H9 (cell line): Measurements from ENCODE around the gene LMOD3. TPM values are rescaled to one million over a fixed set of nuclear protein-coding genes. Genes with fewer than 3 reads are reported as not detected.

Source experiments
- DNase-seq: peaks from one replicate; pipeline ENCODE4 v3.0.0-alpha.2; 2017
- H2AFZ ChIP-seq: one replicate; pipeline ENCODE4 v1.6.1; 2013; ENCODE audit warnings: mild to moderate bottlenecking, low read length, control low read depth, moderate library complexity
- H2AK5ac ChIP-seq: 2 replicates; pipeline ENCODE4 v1.6.1; 2013; ENCODE audit warnings: low read length, control low read depth, mixed read lengths; ENCODE audit not compliant: insufficient read length
- H2BK120ac ChIP-seq: one replicate; pipeline ENCODE4 v1.6.1; 2013; ENCODE audit warnings: low read depth, mild to moderate bottlenecking, low read length, control low read depth, inconsistent platforms; ENCODE audit not compliant: poor library complexity, severe bottlenecking
- H2BK12ac ChIP-seq: 2 replicates; pipeline ENCODE4 v1.6.1; 2013; ENCODE audit warnings: low read length, control low read depth, mixed read lengths, low read depth; ENCODE audit not compliant: insufficient read length
- H2BK15ac ChIP-seq: 2 replicates; pipeline ENCODE4 v1.6.1; 2013; ENCODE audit warnings: low read depth, low read length, control low read depth
- H2BK20ac ChIP-seq: one replicate; pipeline ENCODE4 v1.6.1; 2013; ENCODE audit warnings: low read depth, mild to moderate bottlenecking, low read length, control low read depth, inconsistent platforms; ENCODE audit not compliant: poor library complexity, severe bottlenecking
- H2BK5ac ChIP-seq: 2 replicates; pipeline ENCODE4 v1.6.1; 2013; ENCODE audit warnings: low read length, control low read depth, mixed read lengths; ENCODE audit not compliant: insufficient read length
- H3K14ac ChIP-seq: 2 replicates; pipeline ENCODE4 v1.6.1; 2013; ENCODE audit warnings: low read length, control low read depth; ENCODE audit not compliant: insufficient read depth
- H3K18ac ChIP-seq: 2 replicates; pipeline ENCODE4 v1.6.1; 2013; ENCODE audit warnings: low read depth, mild to moderate bottlenecking, mixed read lengths, low read length, control low read depth; ENCODE audit not compliant: insufficient read length
- H3K23ac ChIP-seq: 2 replicates; pipeline ENCODE4 v1.6.1; 2013; ENCODE audit warnings: low read length, control low read depth, mixed read lengths, low read depth; ENCODE audit not compliant: insufficient read length
- H3K23me2 ChIP-seq: 2 replicates; pipeline ENCODE4 v1.6.1; 2013; ENCODE audit warnings: low read depth, mild to moderate bottlenecking, mixed read lengths, low read length, control low read depth; ENCODE audit not compliant: insufficient read length, poor library complexity, severe bottlenecking
- H3K27ac ChIP-seq: 2 replicates; pipeline ENCODE4 v1.5.1; 2013; ENCODE audit warnings: low read length, control low read depth, mixed read lengths, low read depth; ENCODE audit not compliant: insufficient read length
- H3K27me3 ChIP-seq: 2 replicates; pipeline ENCODE4 v1.6.1; 2013; ENCODE audit warnings: low read length, control low read depth, inconsistent platforms; ENCODE audit not compliant: insufficient read depth
- H3K4ac ChIP-seq: 2 replicates; pipeline ENCODE4 v1.6.1; 2013; ENCODE audit warnings: low read depth, mild to moderate bottlenecking, control low read depth, inconsistent platforms, low read length, moderate library complexity
- H3K4me1 ChIP-seq: 2 replicates; pipeline ENCODE4 v1.6.1; 2013; ENCODE audit warnings: low read length, control low read depth, inconsistent platforms; ENCODE audit not compliant: insufficient read depth
- H3K4me2 ChIP-seq: 2 replicates; pipeline ENCODE4 v1.6.1; 2013; ENCODE audit warnings: low read length, control low read depth, mixed read lengths; ENCODE audit not compliant: insufficient read length, insufficient read depth
- H3K56ac ChIP-seq: 2 replicates; pipeline ENCODE4 v1.6.1; 2013; ENCODE audit warnings: low read depth, mild to moderate bottlenecking, mixed read lengths, low read length, control low read depth; ENCODE audit not compliant: insufficient read length
- H3K79me1 ChIP-seq: 2 replicates; pipeline ENCODE4 v1.6.1; 2013; ENCODE audit warnings: low read depth, mild to moderate bottlenecking, moderate library complexity, low read length, control low read depth, inconsistent platforms; ENCODE audit not compliant: insufficient read depth, poor library complexity, severe bottlenecking
- H3K79me2 ChIP-seq: 2 replicates; pipeline ENCODE4 v1.6.1; 2013; ENCODE audit warnings: low read length, control low read depth, inconsistent platforms; ENCODE audit not compliant: insufficient read depth
- H3K9ac ChIP-seq: 2 replicates; pipeline ENCODE4 v1.6.1; 2013; ENCODE audit warnings: low read length, control low read depth, mixed read lengths; ENCODE audit not compliant: insufficient read length; ENCODE audit errors: extremely low read depth
- H3K9me3 ChIP-seq: one replicate; pipeline ENCODE4 v1.6.1; 2013; ENCODE audit warnings: low read depth, low read length, inconsistent platforms; ENCODE audit not compliant: control insufficient read depth
- H3T11ph ChIP-seq: one replicate; pipeline ENCODE4 v1.6.1; 2013; ENCODE audit warnings: mild to moderate bottlenecking, low read length, control low read depth, inconsistent platforms
- H4K20me1 ChIP-seq: one replicate; pipeline ENCODE4 v1.6.1; 2013; ENCODE audit not compliant: control insufficient read depth, insufficient read length, insufficient read depth
- H4K5ac ChIP-seq: 2 replicates; pipeline ENCODE4 v1.6.1; 2013; ENCODE audit warnings: low read depth, mild to moderate bottlenecking, mixed read lengths, low read length, control low read depth; ENCODE audit not compliant: insufficient read length
- H4K8ac ChIP-seq: replicated peaks from 2 replicates; pipeline ENCODE4 v1.6.1; 2013; ENCODE audit warnings: low read length, control low read depth, mixed read lengths, low read depth; ENCODE audit not compliant: insufficient read length
- H4K91ac ChIP-seq: 2 replicates; pipeline ENCODE4 v1.6.1; 2013; ENCODE audit warnings: low read depth, mild to moderate bottlenecking, moderate library complexity, mixed read lengths, low read length, control low read depth; ENCODE audit not compliant: insufficient read length
- H3K27ac Mint-ChIP-seq, 3 experiments: 2 replicates in 2 of 3; 3 replicates in 1 of 3; pipeline ENCODE4 v1.8.0; 2020 to 2021; ENCODE audit warnings: mixed read lengths in 3 of 3, mild to moderate bottlenecking in 1 of 3, moderate library complexity in 1 of 3
- H3K27me3 Mint-ChIP-seq: 2 replicates; pipeline ENCODE4 v1.8.0; 2021; ENCODE audit warnings: low read depth, mild to moderate bottlenecking, moderate library complexity, mixed read lengths
- H3K36me3 Mint-ChIP-seq, 3 experiments: 2 replicates in 2 of 3; 3 replicates in 1 of 3; pipeline ENCODE4 v1.8.0; 2020 to 2021; ENCODE audit warnings: low read depth in 3 of 3, mixed read lengths in 3 of 3; ENCODE audit not compliant: insufficient read depth in 1 of 3
- H3K4me1 Mint-ChIP-seq, 2 experiments: 2 replicates each; pipeline ENCODE4 v1.8.0; 2020; ENCODE audit warnings: mixed read lengths in 2 of 2
- H3K4me3 Mint-ChIP-seq, 2 experiments: 2 replicates in 1 of 2; 3 replicates in 1 of 2; pipeline ENCODE4 v1.8.0; 2020 to 2021; ENCODE audit warnings: mild to moderate bottlenecking in 2 of 2, mixed read lengths in 2 of 2, moderate library complexity in 1 of 2
- H3K9me3 Mint-ChIP-seq, 2 experiments: 2 replicates in 1 of 2; 3 replicates in 1 of 2; pipeline ENCODE4 v1.8.0; 2020; ENCODE audit warnings: mild to moderate bottlenecking in 2 of 2, mixed read lengths in 2 of 2, moderate library complexity in 1 of 2
- CTCF ChIP-seq: fragments of 200-600 bp; sonication (generic); conservative IDR thresholded peaks from 3 replicates; pipeline ENCODE4 v1.8.0; 2021; ENCODE audit warnings: antibody characterized with exemption, mild to moderate bottlenecking
- WGBS: extraction: QIAGEN DNeasy Blood & Tissue Kit; methylation state at CpG from one replicate; pipeline ENCODE4 v1.1.7; 2013; ENCODE audit warnings: missing lambda C conversion rate, low lambda C conversion rate, mixed read lengths; ENCODE audit not compliant: insufficient read length; ENCODE audit errors: extremely low coverage; 5-methylcytosine and 5-hydroxymethylcytosine counted together
- total RNA-seq: library from RNA; stranded (reverse); gene quantifications from 2 replicates; pipeline ENCODE4 v1.2.1, GENCODE V29; 2021

LMOD3 gene
- total RNA-seq, 1 experiment from 2014 or later = not detected

DNA sequence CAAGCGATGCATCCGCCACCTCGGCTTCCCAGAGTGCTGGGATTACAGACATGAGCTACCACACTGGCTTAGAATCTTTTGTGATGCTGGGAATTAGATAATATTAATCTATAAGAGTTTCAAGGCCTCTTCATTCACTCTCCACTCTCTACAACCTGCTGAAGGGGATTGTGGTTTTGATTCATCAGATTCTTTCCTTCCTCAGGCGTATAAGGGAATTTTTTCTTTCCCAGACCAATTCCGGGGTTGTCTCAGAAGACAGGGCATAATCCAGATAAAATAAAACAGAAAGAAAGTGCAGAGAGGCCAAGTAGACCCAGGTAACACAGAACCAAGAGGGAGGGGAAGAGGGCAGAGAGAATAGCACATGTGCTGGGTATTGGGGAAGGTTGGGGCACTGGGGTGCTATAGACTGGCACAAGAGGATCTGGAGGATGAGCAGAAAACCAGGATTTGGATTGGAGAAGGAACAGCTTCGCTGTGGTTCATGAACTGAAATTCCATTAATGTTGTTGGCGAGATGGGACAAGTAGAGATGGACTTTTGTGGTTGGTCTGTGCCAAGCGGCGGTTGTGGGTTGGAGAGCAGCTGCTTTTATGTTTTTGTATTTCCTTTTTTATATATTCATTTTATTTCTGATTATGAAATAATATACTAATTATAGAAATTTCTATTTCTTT, 24.8 kb downstream of the LMOD3 start:
- H3K9me3 Mint-ChIP-seq = no peaks in the 10 kb centered on the region
- Histone ChIP-seq H2BK5ac (no peak overlapping the region), H3K14ac (no peak overlapping the region), H3K79me2 (no peaks in the 10 kb centered on the region; the same call in 1 of the 2 replicates), H2AK5ac (no peak overlapping the region), H3K56ac (no peak overlapping the region), H3K9me3 (no peaks in the 10 kb centered on the region), H2BK120ac (no peak overlapping the region), H4K8ac (no peak overlapping the region), H3K79me1 (no peaks in the 10 kb centered on the region), H2BK15ac (no peak overlapping the region), H2AFZ (no peak overlapping the region), H3K4ac (no peak overlapping the region), H3K4me1 (peaks cover 3% of the 10 kb centered on the region; the same call in 1 of the 2 replicates), H3T11ph (no peak overlapping the region), H3K18ac (no peak overlapping the region), H3K23ac (no peak overlapping the region), H4K20me1 (no peaks in the 10 kb centered on the region), H3K23me2 (no peaks in the 10 kb centered on the region), H3K9ac (no peak overlapping the region), H3K27ac (no peak overlapping the region), H4K91ac (no peak overlapping the region), H2BK12ac (peak overlapping the region; percentile 50), H3K27me3 (no peaks in the 10 kb centered on the region), H2BK20ac (no peak overlapping the region), H3K4me2 (no peak overlapping the region), H4K5ac (no peak overlapping the region)
- no peak overlapping the region for H3K4me3 Mint-ChIP-seq
- no CpG with 5 or more reads among the region's 9 CpGs for WGBS
- peaks cover 0 to 9% (median 0%) of the 10 kb centered on the region in 3 experiments; a peak in 1 of 7 replicates for H3K36me3 Mint-ChIP-seq
- no peak overlapping the region; a peak in 1 of 7 replicates for H3K27ac Mint-ChIP-seq
- no peak for TF ChIP-seq CTCF
- H3K4me1 Mint-ChIP-seq = peaks cover 5 to 6% of the 10 kb centered on the region in 2 experiments
- no peak for DNase-seq
- H3K27me3 Mint-ChIP-seq = no peaks in the 10 kb centered on the region
